IPS DF 6.9 (cell line): ENCODE measurements around the gene RIOX2.

Experiments used
- DNase-seq: peaks from one replicate; pipeline ENCODE4 v3.0.0-alpha.2; 2013; ENCODE audit warnings: low read depth, low spot score
- H3K27ac ChIP-seq: one replicate; pipeline ENCODE4 v1.5.1; 2013; ENCODE audit warnings: low read length, control low read depth
- H3K27me3 ChIP-seq: 2 replicates; pipeline ENCODE4 v1.6.1; 2013; ENCODE audit warnings: mild to moderate bottlenecking, low read length; ENCODE audit not compliant: control insufficient read depth, insufficient read depth
- H3K36me3 ChIP-seq: 2 replicates; pipeline ENCODE4 v1.6.1; 2013; ENCODE audit warnings: low read length; ENCODE audit not compliant: control insufficient read depth, insufficient read depth
- H3K4me1 ChIP-seq: 2 replicates; pipeline ENCODE4 v1.6.1; 2013; ENCODE audit warnings: low read length; ENCODE audit not compliant: control insufficient read depth, insufficient read depth
- H3K4me3 ChIP-seq: 2 replicates; pipeline ENCODE4 v1.5.1; 2013; ENCODE audit warnings: mild to moderate bottlenecking, low read length
- H3K9me3 ChIP-seq: 2 replicates; pipeline ENCODE4 v1.6.1; 2013; ENCODE audit warnings: low read length, inconsistent platforms; ENCODE audit not compliant: control insufficient read depth, insufficient read depth
- WGBS: extraction: QIAGEN DNeasy Blood & Tissue Kit; methylation state at CpG from one replicate; pipeline ENCODE4 v1.1.7; 2013; ENCODE audit warnings: mixed read lengths, missing lambda C conversion rate; ENCODE audit not compliant: insufficient read length, insufficient coverage; 5-methylcytosine and 5-hydroxymethylcytosine counted together

RIOX2 gene

DNA sequence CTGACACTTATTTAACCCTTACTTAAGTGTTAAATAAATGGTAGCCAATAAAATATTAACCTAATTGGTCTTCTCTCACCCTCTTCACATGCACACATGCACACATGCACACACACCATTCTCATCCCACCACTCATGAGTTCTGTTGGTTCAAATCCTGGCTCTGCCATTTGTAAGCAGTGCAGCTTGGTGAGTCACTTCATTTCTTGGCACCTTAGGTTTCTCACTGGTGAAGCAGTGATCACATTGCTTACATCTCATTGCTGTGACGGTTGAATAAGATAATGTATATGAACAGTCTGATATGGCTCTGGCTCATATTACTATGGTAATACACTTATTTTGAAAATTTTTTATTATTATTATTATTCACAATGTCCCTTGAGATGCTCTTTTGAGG is 33.8 kb downstream of the RIOX2 start:
- DNase-seq, result no peak
- Histone ChIP-seq H3K9me3 (no peaks in the 10 kb centered on the region), H3K4me1 (no peaks in the 10 kb centered on the region), H3K4me3 (no peak overlapping the region), H3K27ac (no peak overlapping the region), H3K36me3 (no peaks in the 10 kb centered on the region), H3K27me3 (no peaks in the 10 kb centered on the region)
- WGBS, result no CpG with 5 or more reads among the region's 1 CpG

DNA sequence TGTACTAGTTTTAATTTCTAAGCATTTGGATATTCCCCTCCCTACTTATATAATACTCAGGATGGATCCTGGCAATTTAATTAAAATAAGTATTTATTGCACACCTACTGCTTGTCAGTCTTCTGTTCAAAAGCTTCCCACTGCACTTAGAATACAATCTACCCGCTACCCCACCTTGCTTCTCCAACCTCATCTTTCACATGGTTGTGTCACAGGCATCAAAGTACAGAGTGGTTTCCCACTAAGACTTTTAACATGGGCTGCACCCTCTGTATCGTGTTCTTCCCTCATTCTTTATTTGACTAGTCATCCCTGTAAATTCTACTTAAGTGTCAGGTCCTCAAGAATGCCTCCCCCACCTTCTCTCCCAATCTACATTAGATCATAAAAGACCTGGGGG is 35.0 kb downstream of the RIOX2 start:
- no peak overlapping the region for H3K4me3 ChIP-seq
- no peak overlapping the region for H3K27ac ChIP-seq
- H3K27me3 ChIP-seq, result no peaks in the 10 kb centered on the region
- DNase-seq, result no peak
- no CpG with 5 or more reads among the region's 2 CpGs for WGBS
- H3K4me1 ChIP-seq, result no peaks in the 10 kb centered on the region
- H3K36me3 ChIP-seq, result no peaks in the 10 kb centered on the region
- H3K9me3 ChIP-seq, result no peaks in the 10 kb centered on the region

DNA sequence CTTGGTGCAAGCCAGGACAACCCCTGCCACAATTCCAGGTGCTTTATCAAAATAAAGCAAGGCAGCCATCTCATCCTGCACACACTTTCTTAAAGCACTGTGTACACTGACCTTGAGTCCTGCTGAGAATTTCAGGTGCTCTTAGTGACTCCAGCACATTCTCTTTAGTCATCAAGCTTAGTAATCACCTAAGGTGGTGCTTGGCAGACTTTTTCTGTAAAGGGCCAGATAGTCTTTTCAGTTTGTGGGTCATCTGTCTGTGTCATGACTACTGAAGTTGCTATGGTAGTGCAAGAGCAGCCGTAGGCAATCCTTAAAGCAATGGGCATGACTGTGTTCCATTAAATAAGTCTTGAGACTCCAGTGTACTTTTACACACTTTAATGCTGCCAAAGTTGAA is 36.4 kb downstream of the RIOX2 start:
- Histone ChIP-seq H3K27ac (no peak overlapping the region), H3K9me3 (no peaks in the 10 kb centered on the region), H3K27me3 (no peaks in the 10 kb centered on the region), H3K4me3 (no peak overlapping the region), H3K36me3 (no peaks in the 10 kb centered on the region), H3K4me1 (no peaks in the 10 kb centered on the region)
- no CpG with 5 or more reads among the region's 1 CpG for WGBS
- DNase-seq, result no peak

DNA sequence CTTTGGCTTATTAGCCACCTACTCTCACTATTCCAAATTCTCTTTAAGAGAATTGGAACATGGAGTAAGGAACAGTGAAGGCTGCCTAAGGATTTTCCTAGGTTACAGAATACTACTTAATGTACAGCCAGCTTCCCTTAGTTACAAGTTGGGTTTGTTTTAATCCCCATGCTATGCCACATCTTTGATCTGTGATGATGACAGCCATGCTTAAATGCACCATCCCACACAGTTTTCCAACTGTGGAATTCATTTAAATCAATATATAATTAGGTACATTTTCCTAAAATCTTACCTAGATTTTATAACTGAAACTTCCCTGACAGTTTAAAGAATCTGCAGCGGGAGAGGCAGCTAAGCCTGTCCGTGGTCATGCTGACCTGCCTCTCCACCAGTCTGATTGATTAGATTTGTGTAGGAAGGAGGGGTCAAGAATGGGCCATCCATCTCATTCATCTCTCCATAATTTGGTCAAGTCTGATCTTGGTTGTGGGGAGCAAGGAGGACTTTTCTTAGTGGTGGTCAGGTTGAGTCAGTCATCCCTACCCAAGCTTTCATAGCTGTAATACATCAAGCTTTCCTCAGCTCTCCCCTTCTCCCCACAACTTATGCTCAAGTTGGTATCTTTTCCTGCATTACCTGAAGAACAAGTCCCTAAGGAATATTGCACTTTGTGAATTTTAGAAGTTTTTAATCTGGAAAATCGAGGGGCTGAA is 37.1 kb downstream of the RIOX2 start:
- WGBS, result no CpG with 5 or more reads among the region's 3 CpGs
- no peaks in the 10 kb centered on the region for H3K9me3 ChIP-seq

GRCh38 chr3:97932387-97932801 is 39.8 kb downstream of the RIOX2 start:
- no peak overlapping the region for H3K4me3 ChIP-seq
- H3K9me3 ChIP-seq, result no peaks in the 10 kb centered on the region
- no peaks in the 10 kb centered on the region for H3K36me3 ChIP-seq
- no peaks in the 10 kb centered on the region for H3K4me1 ChIP-seq
- WGBS, result no CpG with 5 or more reads among the region's 4 CpGs
- no peak overlapping the region for H3K27ac ChIP-seq
- no peaks in the 10 kb centered on the region for H3K27me3 ChIP-seq
- DNase-seq, result no peak

More for the DNA sequence above, 37.1 kb downstream of the RIOX2 start:
- no peaks in the 10 kb centered on the region for H3K36me3 ChIP-seq
- H3K27ac ChIP-seq, result no peak overlapping the region
- no peak for DNase-seq
- no peaks in the 10 kb centered on the region for H3K27me3 ChIP-seq
- no peak overlapping the region for H3K4me3 ChIP-seq
- no peaks in the 10 kb centered on the region for H3K4me1 ChIP-seq

- no peaks in the 10 kb centered on the region for H3K27me3 ChIP-seq
- no peak overlapping the region for H3K4me3 ChIP-seq
- H3K27ac ChIP-seq, result no peak overlapping the region
- no peaks in the 10 kb centered on the region for H3K36me3 ChIP-seq
- no peaks in the 10 kb centered on the region for H3K9me3 ChIP-seq
- no CpG with 5 or more reads among the region's 2 CpGs for WGBS
- H3K4me1 ChIP-seq, result no peaks in the 10 kb centered on the region
- no peak for DNase-seq
These were observed 41.0 kb downstream of the RIOX2 start for GRCh38 chr3:97931218-97931617.

GRCh38 chr3:97930018-97930417 is 42.2 kb downstream of the RIOX2 start:
- DNase-seq, result no peak
- Histone ChIP-seq H3K4me3 (no peak overlapping the region), H3K27me3 (no peaks in the 10 kb centered on the region)

DNA sequence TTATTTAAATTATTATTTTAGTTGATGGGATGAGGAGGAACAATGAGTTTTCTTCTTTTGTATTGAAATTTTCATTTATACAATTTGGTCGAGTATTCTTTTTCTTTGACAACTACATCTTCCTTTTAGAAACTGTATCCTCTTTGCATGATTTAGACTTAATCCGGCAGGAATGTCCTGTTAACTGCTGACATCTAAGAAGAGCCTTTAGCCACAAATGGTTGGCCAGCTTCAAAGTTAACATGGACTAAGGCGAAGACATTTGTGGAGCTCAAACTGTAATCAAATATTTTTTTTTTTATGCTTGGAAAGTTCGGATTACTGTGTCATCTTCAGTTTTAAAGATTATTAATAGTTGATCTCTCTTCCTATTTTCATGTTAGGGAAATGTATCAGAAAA is 43.2 kb downstream of the RIOX2 start:
- no peak overlapping the region for H3K27ac ChIP-seq
- no peaks in the 10 kb centered on the region for H3K4me1 ChIP-seq
- H3K27me3 ChIP-seq, result no peaks in the 10 kb centered on the region
- H3K36me3 ChIP-seq, result no peaks in the 10 kb centered on the region
- no peaks in the 10 kb centered on the region for H3K9me3 ChIP-seq
- no CpG with 5 or more reads among the region's 4 CpGs for WGBS
- no peak for DNase-seq
- no peak overlapping the region for H3K4me3 ChIP-seq

More at GRCh38 chr3:97930018-97930417, 42.2 kb downstream of the RIOX2 start:
- Histone ChIP-seq H3K27ac (no peak overlapping the region), H3K9me3 (no peaks in the 10 kb centered on the region), H3K4me1 (no peaks in the 10 kb centered on the region), H3K36me3 (no peaks in the 10 kb centered on the region)

- no peak for DNase-seq
- no peaks in the 10 kb centered on the region for H3K36me3 ChIP-seq
- H3K27ac ChIP-seq, result no peak overlapping the region
- H3K27me3 ChIP-seq, result no peaks in the 10 kb centered on the region
- no peaks in the 10 kb centered on the region for H3K9me3 ChIP-seq
- no peaks in the 10 kb centered on the region for H3K4me1 ChIP-seq
- no peak overlapping the region for H3K4me3 ChIP-seq
These were observed 44.5 kb downstream of the RIOX2 start for GRCh38 chr3:97927704-97928103.

- no peak overlapping the region for H3K4me3 ChIP-seq
- no peaks in the 10 kb centered on the region for H3K4me1 ChIP-seq
- no CpG with 5 or more reads among the region's 3 CpGs for WGBS
- H3K36me3 ChIP-seq, result no peaks in the 10 kb centered on the region
- H3K27ac ChIP-seq, result no peak overlapping the region
- no peaks in the 10 kb centered on the region for H3K27me3 ChIP-seq
- no peaks in the 10 kb centered on the region for H3K9me3 ChIP-seq
- no peak for DNase-seq
These were observed 54.3 kb downstream of the RIOX2 start for GRCh38 chr3:97917813-97918536.

DNA sequence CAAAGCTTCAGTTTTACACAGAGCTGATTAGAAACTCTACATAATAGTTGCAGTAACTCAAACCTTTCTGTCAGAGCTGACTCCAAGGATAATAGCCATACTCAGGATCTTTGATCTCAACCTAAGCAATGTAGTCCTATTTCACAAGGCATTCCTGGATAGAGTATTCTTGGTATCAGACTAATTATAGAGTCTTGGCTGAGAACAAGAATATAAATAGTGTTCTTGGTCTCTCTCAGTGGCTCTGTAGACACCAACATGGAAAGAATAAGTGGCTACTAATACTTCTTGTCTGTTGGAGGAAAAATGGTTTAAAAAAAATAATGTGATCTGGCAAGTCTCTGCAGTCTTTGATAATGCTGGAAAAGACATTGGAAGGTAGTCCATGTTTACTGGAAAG is 55.7 kb downstream of the RIOX2 start:
- H3K4me3 ChIP-seq, result no peak overlapping the region
- no peak overlapping the region for H3K27ac ChIP-seq
- DNase-seq, result no peak
- no peaks in the 10 kb centered on the region for H3K4me1 ChIP-seq
- no peaks in the 10 kb centered on the region for H3K9me3 ChIP-seq
- no peaks in the 10 kb centered on the region for H3K27me3 ChIP-seq
- no peaks in the 10 kb centered on the region for H3K36me3 ChIP-seq
